ENCODE data around the gene CSTPP1.

GRCh38 chr11:47105974-47106373, 169.4 kb downstream of the CSTPP1 start:
- TF ChIP-seq POLR2AphosphoS5 (IDR thresholded peaks at IDR 0.05; ENCODE audit: low read depth, low read length) = no peak
- no peak for TF ChIP-seq TAF1 (IDR thresholded peaks at IDR 0.05; ENCODE audit: borderline replicate concordance, insufficient read depth, low read length)
- no peak for TF ChIP-seq REST (IDR thresholded peaks at IDR 0.05; ENCODE audit: insufficient read depth in 1 of 2, low read depth in 2 of 2, low read length in 2 of 2)
- TF ChIP-seq SIN3A (IDR thresholded peaks at IDR 0.05; ENCODE audit: borderline replicate concordance, insufficient read depth, low read length) = no peak

Measured in PFSK-1 (cell line).